HEK293 (cell line): ENCODE results near the gene HES3.

Experiments
- CTCF ChIA-PET: fragments of 350-600 bp; formaldehyde crosslinking; extraction: SDS; loops from one replicate; lab custom pipeline; 2021; ENCODE audit warnings: antibody characterized with exemption; lab: Yijun Ruan, JAX
- POLR2A ChIA-PET: fragments of 300-600 bp; formaldehyde crosslinking; extraction: SDS; loops from one replicate; lab custom pipeline; 2020; ENCODE audit warnings: antibody characterized with exemption, inconsistent platforms; lab: Yijun Ruan, JAX
- H3K27ac ChIP-seq: fragments of 200-500 bp; sonication (Bioruptor generic); 2 replicates; pipeline ENCODE4 v1.5.1; 2014; ENCODE audit warnings: low read depth, low read length, control low read depth, inconsistent platforms; ENCODE audit errors: extremely low read depth
- H3K36me3 ChIP-seq, 2 experiments: fragments of 200-500 bp in 1 of 2; sonication (Bioruptor generic) in 1 of 2; 1 replicate in 1 of 2; 2 replicates in 1 of 2; pipeline ENCODE4 v1.5.1; 2014 to 2017; ENCODE audit warnings: inconsistent platforms in 2 of 2, low read length in 2 of 2; ENCODE audit not compliant: control insufficient read depth in 2 of 2, insufficient read depth in 1 of 2
- H3K4me1 ChIP-seq: fragments of 200-500 bp; sonication (Bioruptor generic); 2 replicates; pipeline ENCODE4 v1.5.1; 2014; ENCODE audit warnings: mild to moderate bottlenecking, low read length, inconsistent platforms; ENCODE audit not compliant: control insufficient read depth, insufficient read depth
- H3K4me3 ChIP-seq: 2 replicates; pipeline ENCODE4 v1.5.1; 2011; ENCODE audit warnings: low read depth, mild to moderate bottlenecking, control low read depth, low read length, moderate library complexity
- H3K9me3 ChIP-seq: fragments of 200-500 bp; sonication (Bioruptor generic); 2 replicates; pipeline ENCODE4 v1.5.1; 2014; ENCODE audit warnings: low read depth, low read length, inconsistent platforms; ENCODE audit not compliant: control insufficient read depth, insufficient read depth
- EGR2 ChIP-seq: fragments of 450-650 bp; formaldehyde crosslinking; IDR thresholded peaks from 2 replicates; pipeline ENCODE4 v1.5.1; 2016; ENCODE audit warnings: low read depth, missing biosample characterization, missing genetic modification characterization
- GFI1B ChIP-seq: fragments of 450-650 bp; formaldehyde crosslinking; IDR thresholded peaks from 2 replicates; pipeline ENCODE4 v1.5.1; 2016; ENCODE audit warnings: missing biosample characterization, missing genetic modification characterization
- IKZF3 ChIP-seq: fragments of 450-650 bp; IDR thresholded peaks from 2 replicates; pipeline ENCODE4 v1.5.0; 2018; ENCODE audit warnings: missing biosample characterization, mild to moderate bottlenecking, missing genetic modification characterization, moderate library complexity
- MZF1 ChIP-seq: fragments of 450-650 bp; formaldehyde crosslinking; IDR thresholded peaks from 2 replicates; pipeline ENCODE4 v1.5.1; 2017; ENCODE audit warnings: missing biosample characterization, missing genetic modification characterization, borderline replicate concordance
- SCRT1 ChIP-seq: fragments of 450-650 bp; formaldehyde crosslinking; IDR thresholded peaks from 2 replicates; pipeline ENCODE4 v1.5.1; 2016; ENCODE audit warnings: missing biosample characterization, missing genetic modification characterization, borderline replicate concordance
- YY1 ChIP-seq: fragments of 450-650 bp; formaldehyde crosslinking; IDR thresholded peaks from 2 replicates; pipeline ENCODE4 v1.5.1; 2018; ENCODE audit warnings: missing biosample characterization, missing genetic modification characterization
- ZBTB1 ChIP-seq: fragments of 450-650 bp; formaldehyde crosslinking; IDR thresholded peaks from 2 replicates; pipeline ENCODE4 v1.5.1; 2016; ENCODE audit warnings: missing biosample characterization, missing genetic modification characterization
- ZFHX2 ChIP-seq: fragments of 450-650 bp; formaldehyde crosslinking; conservative IDR thresholded peaks from 2 replicates; pipeline ENCODE4 v1.5.1; 2016; ENCODE audit warnings: missing biosample characterization, missing genetic modification characterization
- ZNF114 ChIP-seq: fragments of 450-650 bp; formaldehyde crosslinking; IDR thresholded peaks from 2 replicates; pipeline ENCODE4 v1.5.0; 2017; ENCODE audit warnings: missing biosample characterization, missing genetic modification characterization
- ZNF184 ChIP-seq: fragments of 450-650 bp; IDR thresholded peaks from 2 replicates; pipeline ENCODE4 v1.5.1; 2018; ENCODE audit warnings: missing biosample characterization, mild to moderate bottlenecking, missing genetic modification characterization
- ZNF2 ChIP-seq: fragments of 450-650 bp; formaldehyde crosslinking; IDR thresholded peaks from 2 replicates; pipeline ENCODE4 v1.5.1; 2016; ENCODE audit warnings: missing biosample characterization, missing genetic modification characterization
- ZNF248 ChIP-seq: fragments of 450-650 bp; formaldehyde crosslinking; IDR thresholded peaks from 2 replicates; pipeline ENCODE4 v1.5.1; 2017; ENCODE audit warnings: missing biosample characterization, missing genetic modification characterization
- ZNF37A ChIP-seq: fragments of 450-650 bp; IDR thresholded peaks from 2 replicates; pipeline ENCODE4 v1.5.1; 2018; ENCODE audit warnings: missing biosample characterization, missing genetic modification characterization
- ZNF423 ChIP-seq: fragments of 450-650 bp; formaldehyde crosslinking; IDR thresholded peaks from 2 replicates; pipeline ENCODE4 v1.5.1; 2016; ENCODE audit warnings: missing biosample characterization, missing genetic modification characterization
- ZNF48 ChIP-seq: fragments of 450-650 bp; formaldehyde crosslinking; IDR thresholded peaks from 2 replicates; pipeline ENCODE4 v1.5.1; 2016; ENCODE audit warnings: missing biosample characterization, missing genetic modification characterization
- ZNF501 ChIP-seq: fragments of 450-650 bp; formaldehyde crosslinking; IDR thresholded peaks from 2 replicates; pipeline ENCODE4 v1.5.1; 2016; ENCODE audit warnings: missing biosample characterization, missing genetic modification characterization
- ZNF544 ChIP-seq: fragments of 450-650 bp; formaldehyde crosslinking; IDR thresholded peaks from 2 replicates; pipeline ENCODE4 v1.5.0; 2017; ENCODE audit warnings: missing biosample characterization, missing genetic modification characterization
- ZNF610 ChIP-seq: fragments of 450-650 bp; formaldehyde crosslinking; IDR thresholded peaks from 2 replicates; pipeline ENCODE4 v1.5.1; 2016; ENCODE audit warnings: missing biosample characterization, missing genetic modification characterization, borderline replicate concordance
- ZNF658 ChIP-seq: fragments of 450-650 bp; formaldehyde crosslinking; IDR thresholded peaks from 2 replicates; pipeline ENCODE4; 2016; ENCODE audit warnings: missing biosample characterization, missing genetic modification characterization
- ZNF747 ChIP-seq: fragments of 450-650 bp; formaldehyde crosslinking; IDR thresholded peaks from 2 replicates; pipeline ENCODE4 v1.5.1; 2016; ENCODE audit warnings: missing biosample characterization, missing genetic modification characterization
- ZNF837 ChIP-seq: fragments of 450-650 bp; formaldehyde crosslinking; IDR thresholded peaks from 2 replicates; pipeline ENCODE4 v1.5.1; 2016; ENCODE audit warnings: missing biosample characterization, missing genetic modification characterization
- ZSCAN16 ChIP-seq: fragments of 450-650 bp; formaldehyde crosslinking; IDR thresholded peaks from 2 replicates; pipeline ENCODE4 v1.5.1; 2016; ENCODE audit warnings: missing biosample characterization, missing genetic modification characterization
- TF ChIP-seq, protein P1 (sequence below): fragments of 450-650 bp; formaldehyde crosslinking; IDR thresholded peaks from 2 replicates; pipeline ENCODE4 v1.5.1; 2016; ENCODE audit warnings: missing biosample characterization, missing genetic modification characterization
- TF ChIP-seq, protein P2 (sequence below): fragments of 450-650 bp; formaldehyde crosslinking; IDR thresholded peaks from 2 replicates; pipeline ENCODE4 v1.5.1; 2017; ENCODE audit warnings: missing biosample characterization, missing genetic modification characterization
- TF ChIP-seq, protein P3 (sequence below): fragments of 450-650 bp; formaldehyde crosslinking; IDR thresholded peaks from 2 replicates; pipeline ENCODE4 v1.5.1; 2016; ENCODE audit warnings: missing biosample characterization, missing genetic modification characterization, low read depth
- TF ChIP-seq, protein P4 (sequence below): fragments of 450-650 bp; formaldehyde crosslinking; IDR thresholded peaks from 2 replicates; pipeline ENCODE4 v1.5.1; 2016; ENCODE audit warnings: missing biosample characterization, missing genetic modification characterization
- TF ChIP-seq, protein P5 (sequence below): IDR thresholded peaks from 2 replicates; pipeline ENCODE4 v1.6.1; 2011; ENCODE audit warnings: mild to moderate bottlenecking, low read depth, low read length, borderline replicate concordance
- TF ChIP-seq, protein P6 (sequence below): fragments of 450-650 bp; formaldehyde crosslinking; IDR thresholded peaks from 2 replicates; pipeline ENCODE4 v1.5.1; 2016; ENCODE audit warnings: missing biosample characterization, missing genetic modification characterization

The HES3 gene

DNA sequence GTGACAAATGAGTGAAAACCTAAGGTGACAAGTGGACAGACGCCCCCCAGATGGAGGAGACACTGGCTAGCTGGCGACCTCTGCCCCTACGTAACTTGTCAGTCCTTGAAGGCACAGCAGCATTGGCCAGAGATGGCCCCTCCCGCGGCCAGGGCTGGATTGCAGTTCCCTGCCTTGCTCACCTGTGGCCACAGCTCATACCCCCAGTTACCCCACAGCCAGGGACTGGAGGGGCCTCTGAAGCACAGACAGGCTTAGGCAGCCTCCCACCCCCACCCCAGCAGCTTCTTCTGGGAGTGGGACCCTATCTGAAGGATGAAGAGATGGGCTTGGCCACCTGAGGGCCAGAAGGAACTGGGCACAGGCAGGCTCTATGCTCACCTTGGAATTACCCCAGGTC, 3.7 kb downstream of the HES3 start:
- ChIA-PET POLR2A (no interaction called here), CTCF (interaction anchor here (0.6 to 9.2 kb wide), 39 partner anchors 8 to 288 kb away, joined by 3 to 181 read pairs (median 5); partner anchors contain the start of gene RNF207)
- Histone ChIP-seq H3K9me3 (no peaks in the 10 kb centered on the region), H3K4me1 (no peaks in the 10 kb centered on the region), H3K27ac (no peak overlapping the region), H3K36me3 (no peaks in the 10 kb centered on the region), H3K4me3 (no peak overlapping the region)
- TF ChIP-seq ZNF48 (tag by site-specific recombination) (no peak), MZF1 (tag by site-specific recombination) (no peak), GFI1B (no peak), IKZF3 (no peak), ZNF184 (tag by site-specific recombination) (no peak), YY1 (tag by site-specific recombination) (no peak), ZNF837 (tag by site-specific recombination) (no peak), ZNF658 (no peak), ZNF248 (no peak)
- TF ChIP-seq, protein P1, sequence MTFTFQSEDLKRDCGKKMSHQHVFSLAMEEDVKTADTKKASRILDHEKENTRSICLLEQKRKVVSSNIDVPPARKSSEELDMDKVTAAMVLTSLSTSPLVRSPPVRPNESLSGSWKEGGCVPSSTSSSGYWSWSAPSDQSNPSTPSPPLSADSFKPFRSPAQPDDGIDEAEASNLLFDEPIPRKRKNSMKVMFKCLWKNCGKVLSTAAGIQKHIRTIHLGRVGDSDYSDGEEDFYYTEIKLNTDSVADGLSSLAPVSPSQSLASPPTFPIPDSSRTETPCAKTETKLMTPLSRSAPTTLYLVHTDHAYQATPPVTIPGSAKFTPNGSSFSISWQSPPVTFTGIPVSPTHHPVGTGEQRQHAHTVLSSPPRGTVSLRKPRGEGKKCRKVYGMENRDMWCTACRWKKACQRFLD (tag by site-specific recombination): no peak
- TF ChIP-seq, protein P2, sequence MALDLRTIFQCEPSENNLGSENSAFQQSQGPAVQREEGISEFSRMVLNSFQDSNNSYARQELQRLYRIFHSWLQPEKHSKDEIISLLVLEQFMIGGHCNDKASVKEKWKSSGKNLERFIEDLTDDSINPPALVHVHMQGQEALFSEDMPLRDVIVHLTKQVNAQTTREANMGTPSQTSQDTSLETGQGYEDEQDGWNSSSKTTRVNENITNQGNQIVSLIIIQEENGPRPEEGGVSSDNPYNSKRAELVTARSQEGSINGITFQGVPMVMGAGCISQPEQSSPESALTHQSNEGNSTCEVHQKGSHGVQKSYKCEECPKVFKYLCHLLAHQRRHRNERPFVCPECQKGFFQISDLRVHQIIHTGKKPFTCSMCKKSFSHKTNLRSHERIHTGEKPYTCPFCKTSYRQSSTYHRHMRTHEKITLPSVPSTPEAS: no peak
- TF ChIP-seq, protein P3, sequence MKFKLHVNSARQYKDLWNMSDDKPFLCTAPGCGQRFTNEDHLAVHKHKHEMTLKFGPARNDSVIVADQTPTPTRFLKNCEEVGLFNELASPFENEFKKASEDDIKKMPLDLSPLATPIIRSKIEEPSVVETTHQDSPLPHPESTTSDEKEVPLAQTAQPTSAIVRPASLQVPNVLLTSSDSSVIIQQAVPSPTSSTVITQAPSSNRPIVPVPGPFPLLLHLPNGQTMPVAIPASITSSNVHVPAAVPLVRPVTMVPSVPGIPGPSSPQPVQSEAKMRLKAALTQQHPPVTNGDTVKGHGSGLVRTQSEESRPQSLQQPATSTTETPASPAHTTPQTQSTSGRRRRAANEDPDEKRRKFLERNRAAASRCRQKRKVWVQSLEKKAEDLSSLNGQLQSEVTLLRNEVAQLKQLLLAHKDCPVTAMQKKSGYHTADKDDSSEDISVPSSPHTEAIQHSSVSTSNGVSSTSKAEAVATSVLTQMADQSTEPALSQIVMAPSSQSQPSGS: no peak
- TF ChIP-seq, protein P4, sequence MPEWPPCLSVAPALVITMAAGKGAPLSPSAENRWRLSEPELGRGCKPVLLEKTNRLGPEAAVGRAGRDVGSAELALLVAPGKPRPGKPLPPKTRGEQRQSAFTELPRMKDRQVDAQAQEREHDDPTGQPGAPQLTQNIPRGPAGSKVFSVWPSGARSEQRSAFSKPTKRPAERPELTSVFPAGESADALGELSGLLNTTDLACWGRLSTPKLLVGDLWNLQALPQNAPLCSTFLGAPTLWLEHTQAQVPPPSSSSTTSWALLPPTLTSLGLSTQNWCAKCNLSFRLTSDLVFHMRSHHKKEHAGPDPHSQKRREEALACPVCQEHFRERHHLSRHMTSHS (tag by site-specific recombination): no peak
- TF ChIP-seq, protein P5, sequence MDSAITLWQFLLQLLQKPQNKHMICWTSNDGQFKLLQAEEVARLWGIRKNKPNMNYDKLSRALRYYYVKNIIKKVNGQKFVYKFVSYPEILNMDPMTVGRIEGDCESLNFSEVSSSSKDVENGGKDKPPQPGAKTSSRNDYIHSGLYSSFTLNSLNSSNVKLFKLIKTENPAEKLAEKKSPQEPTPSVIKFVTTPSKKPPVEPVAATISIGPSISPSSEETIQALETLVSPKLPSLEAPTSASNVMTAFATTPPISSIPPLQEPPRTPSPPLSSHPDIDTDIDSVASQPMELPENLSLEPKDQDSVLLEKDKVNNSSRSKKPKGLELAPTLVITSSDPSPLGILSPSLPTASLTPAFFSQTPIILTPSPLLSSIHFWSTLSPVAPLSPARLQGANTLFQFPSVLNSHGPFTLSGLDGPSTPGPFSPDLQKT: no peak

DNA sequence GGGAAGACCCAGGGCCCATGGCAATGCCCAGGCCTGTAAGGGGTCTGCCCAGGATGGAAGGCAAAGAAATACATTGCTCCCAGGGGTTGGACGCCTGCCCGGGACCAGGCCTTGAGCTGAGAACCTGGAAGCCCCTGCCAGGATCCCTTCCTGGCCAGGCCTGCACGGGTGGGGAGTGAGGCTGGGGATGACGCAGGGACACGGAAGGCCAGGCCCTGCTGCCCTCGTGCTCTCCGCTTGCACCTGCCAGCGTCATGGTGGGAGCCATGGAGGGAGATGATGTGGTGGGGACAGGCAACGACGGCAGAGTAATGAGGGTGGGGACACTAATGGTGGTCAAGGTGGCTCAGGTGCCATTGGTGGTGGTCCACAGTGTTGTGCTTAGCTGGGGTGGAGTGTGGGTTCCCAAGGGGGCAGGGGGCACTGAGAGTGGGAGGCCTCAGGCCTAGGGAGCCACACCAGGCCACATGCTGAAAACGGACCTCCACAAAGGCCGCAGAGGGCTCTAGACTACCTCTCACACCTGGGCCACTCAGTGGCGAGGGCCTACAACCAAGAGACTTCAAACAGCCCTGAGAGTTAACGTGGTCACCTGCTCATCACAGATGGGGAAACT, 4.3 kb downstream of the HES3 start:
- Histone ChIP-seq H3K27ac (no peak overlapping the region), H3K4me1 (no peaks in the 10 kb centered on the region), H3K9me3 (no peaks in the 10 kb centered on the region), H3K4me3 (no peak overlapping the region), H3K36me3 (no peaks in the 10 kb centered on the region)
- CTCF ChIA-PET: interaction anchor here (0.6 to 9.2 kb wide), 13 partner anchors 8 to 236 kb away, joined by 3 to 181 read pairs (median 14); no protein-coding TSS in a partner anchor
- POLR2A ChIA-PET: no interaction called here
- TF ChIP-seq, protein P6, sequence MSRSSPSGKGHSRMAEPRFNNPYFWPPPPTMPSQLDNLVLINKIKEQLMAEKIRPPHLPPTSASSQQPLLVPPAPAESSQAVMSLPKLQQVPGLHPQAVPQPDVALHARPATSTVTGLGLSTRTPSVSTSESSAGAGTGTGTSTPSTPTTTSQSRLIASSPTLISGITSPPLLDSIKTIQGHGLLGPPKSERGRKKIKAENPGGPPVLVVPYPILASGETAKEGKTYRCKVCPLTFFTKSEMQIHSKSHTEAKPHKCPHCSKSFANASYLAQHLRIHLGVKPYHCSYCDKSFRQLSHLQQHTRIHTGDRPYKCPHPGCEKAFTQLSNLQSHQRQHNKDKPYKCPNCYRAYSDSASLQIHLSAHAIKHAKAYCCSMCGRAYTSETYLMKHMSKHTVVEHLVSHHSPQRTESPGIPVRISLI (tag by site-specific recombination): no peak
- TF ChIP-seq ZNF37A (tag by site-specific recombination) (no peak), ZNF544 (tag by site-specific recombination) (no peak), SCRT1 (tag by site-specific recombination) (no peak), EGR2 (no peak), ZNF423 (tag by site-specific recombination) (no peak), ZNF610 (no peak), ZNF501 (tag by site-specific recombination) (no peak), ZFHX2 (no peak), ZNF2 (tag by site-specific recombination) (no peak), ZNF747 (no peak), ZSCAN16 (tag by site-specific recombination) (no peak), ZBTB1 (tag by site-specific recombination) (no peak), ZNF114 (tag by site-specific recombination) (no peak)
